Mesodermal cell (in vitro differentiated cells): ENCODE measurements around the gene SULF2. TPM values are rescaled to one million over a fixed set of nuclear protein-coding genes. Genes with fewer than 3 reads are reported as not detected.
A peak's percentile ranks its signal among the peaks of the same experiment; 100 is the strongest.
"Not testable (repeated sequence)": the region's sequence is repeated elsewhere in the genome, so short reads cannot be mapped to it uniquely, and the experiment has no call there.

Experiments used
- H3K27ac ChIP-seq: 2 replicates; pipeline ENCODE4 v1.7.0; 2013; ENCODE audit warnings: mild to moderate bottlenecking, low read depth, low read length, moderate library complexity; ENCODE audit not compliant: severe bottlenecking
- H3K36me3 ChIP-seq: 2 replicates; pipeline ENCODE4 v1.7.1; 2013; ENCODE audit warnings: mild to moderate bottlenecking, low read length, moderate library complexity; ENCODE audit not compliant: control insufficient read depth, insufficient read depth
- H3K4me1 ChIP-seq: one replicate; pipeline ENCODE4 v1.7.1; 2013; ENCODE audit warnings: mild to moderate bottlenecking, low read length; ENCODE audit not compliant: insufficient read depth, control insufficient read depth, poor library complexity, severe bottlenecking
- H3K4me3 ChIP-seq: 2 replicates; pipeline ENCODE4 v1.7.0; 2013; ENCODE audit warnings: low read length, control low read depth, mild to moderate bottlenecking; ENCODE audit not compliant: insufficient read depth, poor library complexity, severe bottlenecking; ENCODE audit errors: extremely low read depth
- H3K9me3 ChIP-seq: 2 replicates; pipeline ENCODE4 v1.7.1; 2013; ENCODE audit warnings: mild to moderate bottlenecking, low read length, moderate library complexity; ENCODE audit not compliant: control insufficient read depth
- WGBS, 2 experiments: methylation state at CpG; one replicate each; pipeline ENCODE4 v1.1.5; 2013; ENCODE audit warnings: missing lambda C conversion rate in 2 of 2; ENCODE audit not compliant: insufficient coverage in 2 of 2; 5-methylcytosine and 5-hydroxymethylcytosine counted together
- polyA plus RNA-seq, 2 experiments: library from polyadenylated mRNA; stranded (reverse); fragments of 50-300 nt; gene quantifications; one replicate each; pipeline ENCODE4 v1.2.3, GENCODE V29; 2013

The SULF2 gene
- polyA plus RNA-seq (2013, experiment 1 of 2), result 114 TPM
- 130 TPM for polyA plus RNA-seq (2013, experiment 2 of 2)

GRCh38 chr20:47785311-47785853, at the start of gene SULF2:
Gene SULF2, minus strand, starts transcription at chr20:47785481. Its CDS starts 28,118 bp downstream, at chr20:47757363.
- H3K4me1 ChIP-seq, result peaks cover under 1% of the 10 kb centered on the region
- H3K9me3 ChIP-seq, result no peaks in the 10 kb centered on the region
- peak within 1 kb of the TSS; percentile 81 for H3K27ac ChIP-seq
- H3K36me3 ChIP-seq, result peaks cover 18% of the 10 kb centered on the region
- peak within 1 kb of the TSS; percentile 60 for H3K4me3 ChIP-seq
- 0% methylated on average over 20 to 25 of the region's 82 CpGs for WGBS, 2 experiments

- H3K4me1 ChIP-seq, H3K27ac ChIP-seq, H3K36me3 ChIP-seq, H3K4me3 ChIP-seq, H3K9me3 ChIP-seq: not testable (repeated sequence)
- no CpG with 5 or more reads among the region's 7 CpGs for WGBS, 2 experiments
Observed at GRCh38 chr20:47831675-47832074, 46.4 kb upstream of the SULF2 start.

- H3K36me3 ChIP-seq, H3K4me3 ChIP-seq, H3K9me3 ChIP-seq, H3K27ac ChIP-seq, H3K4me1 ChIP-seq: not testable (repeated sequence)
- 60 to 94% methylated on average over 3 to 6 of the region's 8 CpGs for WGBS, 2 experiments
Observed at GRCh38 chr20:47826716-47827115, 41.4 kb upstream of the SULF2 start.

- not testable (repeated sequence) for H3K4me1 ChIP-seq, H3K4me3 ChIP-seq, H3K36me3 ChIP-seq, H3K9me3 ChIP-seq, H3K27ac ChIP-seq
- 75 to 79% methylated on average over 4 to 6 of the region's 18 CpGs for WGBS, 2 experiments
Observed at GRCh38 chr20:47826006-47826405, 40.7 kb upstream of the SULF2 start.

- Histone ChIP-seq H3K4me1 (no peaks in the 10 kb centered on the region), H3K4me3 (no peak overlapping the region), H3K9me3 (no peaks in the 10 kb centered on the region), H3K36me3 (no peaks in the 10 kb centered on the region), H3K27ac (no peak overlapping the region)
- 93% methylated on average over 3 to 7 of the region's 12 CpGs for WGBS, 2 experiments
Observed at GRCh38 chr20:47825011-47825762, 39.9 kb upstream of the SULF2 start.

GRCh38 chr20:47823941-47824340, 38.7 kb upstream of the SULF2 start:
- not testable (repeated sequence) for H3K4me1 ChIP-seq, H3K4me3 ChIP-seq, H3K9me3 ChIP-seq, H3K27ac ChIP-seq, H3K36me3 ChIP-seq
- WGBS, 2 experiments, result 92 to 96% methylated on average over 12 of the region's 12 CpGs

- Histone ChIP-seq H3K9me3 (no peaks in the 10 kb centered on the region), H3K27ac (no peak overlapping the region), H3K36me3 (no peaks in the 10 kb centered on the region), H3K4me3 (no peak overlapping the region), H3K4me1 (peaks cover 3% of the 10 kb centered on the region)
- WGBS, 2 experiments, result 79 to 93% methylated on average over 6 to 8 of the region's 13 CpGs
Observed at GRCh38 chr20:47821481-47822100, 36.3 kb upstream of the SULF2 start.

GRCh38 chr20:47818996-47819609, 33.8 kb upstream of the SULF2 start:
- no peak overlapping the region for H3K4me3 ChIP-seq
- H3K4me1 ChIP-seq, result peaks cover 3% of the 10 kb centered on the region
- 39 to 66% methylated on average over 7 to 9 of the region's 14 CpGs for WGBS, 2 experiments
- peaks cover 5% of the 10 kb centered on the region for H3K9me3 ChIP-seq
- no peak overlapping the region for H3K27ac ChIP-seq
- H3K36me3 ChIP-seq, result no peaks in the 10 kb centered on the region

GRCh38 chr20:47818466-47818865, 33.2 kb upstream of the SULF2 start:
- H3K4me3 ChIP-seq, result no peak overlapping the region
- WGBS, 2 experiments, result 89 to 91% methylated on average over 6 to 7 of the region's 7 CpGs
- H3K9me3 ChIP-seq, result peaks cover 5% of the 10 kb centered on the region
- H3K27ac ChIP-seq, result no peak overlapping the region
- peaks cover 3% of the 10 kb centered on the region for H3K4me1 ChIP-seq
- no peaks in the 10 kb centered on the region for H3K36me3 ChIP-seq

- Histone ChIP-seq H3K9me3 (peaks cover 5% of the 10 kb centered on the region), H3K27ac (no peak overlapping the region), H3K36me3 (no peaks in the 10 kb centered on the region), H3K4me1 (peaks cover 3% of the 10 kb centered on the region), H3K4me3 (no peak overlapping the region)
- 83 to 94% methylated on average over 2 of the region's 3 CpGs for WGBS, 2 experiments
Observed at GRCh38 chr20:47818016-47818415, 32.7 kb upstream of the SULF2 start.
